Osteocyte (in vitro differentiated cells): ENCODE results near the gene PDCL3. TPM values are rescaled to one million over a fixed set of nuclear protein-coding genes. Genes with fewer than 3 reads are reported as not detected.

Experiments used
- DNase-seq: peaks from one replicate; pipeline ENCODE4 v3.0.0; 2021; ENCODE audit warnings: mixed read lengths; ENCODE audit not compliant: unreplicated experiment; ENCODE audit errors: extremely low spot score
- H3K27ac Mint-ChIP-seq: one replicate; pipeline ENCODE4 v1.8.0; 2021; ENCODE audit warnings: mild to moderate bottlenecking, mixed read lengths; ENCODE audit not compliant: unreplicated experiment
- H3K27me3 Mint-ChIP-seq: one replicate; pipeline ENCODE4 v1.8.0; 2021; ENCODE audit warnings: mixed read lengths; ENCODE audit not compliant: unreplicated experiment
- H3K36me3 Mint-ChIP-seq: one replicate; pipeline ENCODE4 v1.8.0; 2021; ENCODE audit warnings: mixed read lengths; ENCODE audit not compliant: unreplicated experiment
- H3K4me1 Mint-ChIP-seq: one replicate; pipeline ENCODE4 v1.8.0; 2021; ENCODE audit warnings: mixed read lengths; ENCODE audit not compliant: unreplicated experiment
- H3K4me3 Mint-ChIP-seq: one replicate; pipeline ENCODE4 v1.8.0; 2021; ENCODE audit warnings: mild to moderate bottlenecking, moderate library complexity, mixed read lengths; ENCODE audit not compliant: unreplicated experiment
- H3K9me3 Mint-ChIP-seq: one replicate; pipeline ENCODE4 v1.8.0; 2021; ENCODE audit warnings: mixed read lengths; ENCODE audit not compliant: unreplicated experiment
- CTCF ChIP-seq: fragments of 200-600 bp; sonication (generic); IDR thresholded peaks from 2 replicates; pipeline ENCODE4 v1.5.0; 2021; ENCODE audit warnings: antibody characterized with exemption, mild to moderate bottlenecking, moderate library complexity
- total RNA-seq: library from RNA; stranded (reverse); gene quantifications from 2 replicates; pipeline ENCODE4 v1.2.1, GENCODE V29; 2021

Gene PDCL3
- total RNA-seq, 1 donor from 2014 or later, result 20.4 TPM

- no peak overlapping the region for H3K27ac Mint-ChIP-seq
- H3K27me3 Mint-ChIP-seq, result peaks cover 9% of the 10 kb centered on the region
- no peak for DNase-seq
- no peaks in the 10 kb centered on the region for H3K4me1 Mint-ChIP-seq
- H3K4me3 Mint-ChIP-seq, result no peak overlapping the region
- no peak for TF ChIP-seq CTCF
- H3K9me3 Mint-ChIP-seq, result no peaks in the 10 kb centered on the region
- no peaks in the 10 kb centered on the region for H3K36me3 Mint-ChIP-seq
Measured at GRCh38 chr2:100584816-100585215, 22.0 kb downstream of the PDCL3 start.

- Mint-ChIP-seq H3K4me1 (no peaks in the 10 kb centered on the region), H3K36me3 (no peaks in the 10 kb centered on the region), H3K27me3 (peaks cover 11% of the 10 kb centered on the region), H3K9me3 (no peaks in the 10 kb centered on the region), H3K4me3 (no peak overlapping the region), H3K27ac (no peak overlapping the region)
- no peak for TF ChIP-seq CTCF
- DNase-seq, result no peak
Measured at GRCh38 chr2:100588071-100588786, 25.4 kb downstream of the PDCL3 start.

GRCh38 chr2:100589527-100589926, 26.7 kb downstream of the PDCL3 start:
- Mint-ChIP-seq H3K4me1 (no peaks in the 10 kb centered on the region), H3K36me3 (no peaks in the 10 kb centered on the region), H3K4me3 (no peak overlapping the region), H3K27me3 (peaks cover 7% of the 10 kb centered on the region), H3K27ac (no peak overlapping the region), H3K9me3 (no peaks in the 10 kb centered on the region)
- TF ChIP-seq CTCF, result no peak
- DNase-seq, result no peak

- no peaks in the 10 kb centered on the region for H3K4me1 Mint-ChIP-seq
- H3K27ac Mint-ChIP-seq, result no peak overlapping the region
- no peaks in the 10 kb centered on the region for H3K36me3 Mint-ChIP-seq
- DNase-seq, result no peak
- no peak overlapping the region for H3K4me3 Mint-ChIP-seq
- H3K27me3 Mint-ChIP-seq, result peaks cover 7% of the 10 kb centered on the region
- no peak for TF ChIP-seq CTCF
- H3K9me3 Mint-ChIP-seq, result no peaks in the 10 kb centered on the region
Measured at GRCh38 chr2:100592226-100592625, 29.4 kb downstream of the PDCL3 start.

- no peak for TF ChIP-seq CTCF
- Mint-ChIP-seq H3K9me3 (no peaks in the 10 kb centered on the region), H3K4me1 (no peaks in the 10 kb centered on the region), H3K27ac (no peak overlapping the region), H3K27me3 (peaks cover 7% of the 10 kb centered on the region), H3K4me3 (no peak overlapping the region), H3K36me3 (no peaks in the 10 kb centered on the region)
- DNase-seq, result no peak
Measured at GRCh38 chr2:100596465-100596864, 33.7 kb downstream of the PDCL3 start.
